GM12878 (cell line): ENCODE measurements around the gene CD164L2.

ENCODE experiments used
- NFIC ChIP-seq: IDR thresholded peaks from 2 replicates; pipeline ENCODE4 v1.6.1; 2012; ENCODE audit warnings: low read depth, mild to moderate bottlenecking, inconsistent platforms, low read length, moderate library complexity
- TF ChIP-seq, protein P1 (sequence below): fragments of 450-650 bp; IDR thresholded peaks from 2 replicates; pipeline ENCODE4 v1.6.1; 2018; ENCODE audit warnings: mild to moderate bottlenecking, low read depth, moderate library complexity; ENCODE audit not compliant: partially characterized antibody

DNA sequence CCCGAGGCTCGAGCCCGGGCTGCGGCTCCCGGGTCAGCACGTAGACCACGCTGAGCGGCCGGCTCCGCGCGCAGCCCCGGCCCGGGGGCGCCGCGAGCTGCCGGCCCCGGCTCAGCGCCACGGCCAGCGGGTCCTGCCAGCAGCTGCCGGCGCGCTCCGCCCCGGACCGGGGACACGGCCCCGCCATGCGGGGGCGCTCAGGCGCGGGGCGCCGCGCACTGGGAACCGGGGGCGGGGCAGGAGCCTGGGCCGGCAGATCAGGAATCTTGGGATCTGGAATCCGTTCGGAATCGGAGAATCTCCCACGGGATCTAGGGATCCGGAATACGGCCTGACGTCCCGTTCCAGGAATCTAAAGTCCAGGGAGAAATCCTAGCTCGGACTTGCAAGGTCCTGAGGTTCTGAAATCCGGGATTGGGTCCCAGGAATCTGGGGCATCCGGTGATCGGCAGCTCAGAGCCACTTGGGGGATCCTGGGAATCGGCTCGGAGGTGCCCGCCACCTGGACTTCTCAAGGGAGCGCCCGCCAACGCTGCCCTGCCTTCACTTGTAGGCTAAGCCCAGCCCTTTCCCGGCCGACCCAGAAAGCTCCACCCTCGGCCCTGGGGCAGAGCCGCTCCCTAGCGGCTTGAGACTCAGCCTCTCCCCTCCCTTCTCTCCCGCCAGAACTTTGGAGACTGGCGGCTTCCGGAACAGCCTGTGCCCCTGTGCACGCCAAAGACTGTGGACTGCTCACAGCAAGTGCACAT lies 16.5 kb downstream of the CD164L2 start, which contains the start of gene MAP3K6:
- TF ChIP-seq, protein P1, sequence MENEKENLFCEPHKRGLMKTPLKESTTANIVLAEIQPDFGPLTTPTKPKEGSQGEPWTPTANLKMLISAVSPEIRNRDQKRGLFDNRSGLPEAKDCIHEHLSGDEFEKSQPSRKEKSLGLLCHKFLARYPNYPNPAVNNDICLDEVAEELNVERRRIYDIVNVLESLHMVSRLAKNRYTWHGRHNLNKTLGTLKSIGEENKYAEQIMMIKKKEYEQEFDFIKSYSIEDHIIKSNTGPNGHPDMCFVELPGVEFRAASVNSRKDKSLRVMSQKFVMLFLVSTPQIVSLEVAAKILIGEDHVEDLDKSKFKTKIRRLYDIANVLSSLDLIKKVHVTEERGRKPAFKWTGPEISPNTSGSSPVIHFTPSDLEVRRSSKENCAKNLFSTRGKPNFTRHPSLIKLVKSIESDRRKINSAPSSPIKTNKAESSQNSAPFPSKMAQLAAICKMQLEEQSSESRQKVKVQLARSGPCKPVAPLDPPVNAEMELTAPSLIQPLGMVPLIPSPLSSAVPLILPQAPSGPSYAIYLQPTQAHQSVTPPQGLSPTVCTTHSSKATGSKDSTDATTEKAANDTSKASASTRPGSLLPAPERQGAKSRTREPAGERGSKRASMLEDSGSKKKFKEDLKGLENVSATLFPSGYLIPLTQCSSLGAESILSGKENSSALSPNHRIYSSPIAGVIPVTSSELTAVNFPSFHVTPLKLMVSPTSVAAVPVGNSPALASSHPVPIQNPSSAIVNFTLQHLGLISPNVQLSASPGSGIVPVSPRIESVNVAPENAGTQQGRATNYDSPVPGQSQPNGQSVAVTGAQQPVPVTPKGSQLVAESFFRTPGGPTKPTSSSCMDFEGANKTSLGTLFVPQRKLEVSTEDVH = no peak
- TF ChIP-seq NFIC = no peak
